GM18907 (cell line): ENCODE data around the gene HS3ST5.
"Not testable (repeated sequence)": the region's sequence is repeated elsewhere in the genome, so short reads cannot be mapped to it uniquely, and the experiment has no call there.

ENCODE experiments used
- ATAC-seq: cut with Tn5 transposase; IDR thresholded peaks from one replicate; pipeline ENCODE4 v1.9.1; 2021; ENCODE audit warnings: mild to moderate bottlenecking, moderate library complexity; ENCODE audit not compliant: unreplicated experiment

The HS3ST5 gene

DNA sequence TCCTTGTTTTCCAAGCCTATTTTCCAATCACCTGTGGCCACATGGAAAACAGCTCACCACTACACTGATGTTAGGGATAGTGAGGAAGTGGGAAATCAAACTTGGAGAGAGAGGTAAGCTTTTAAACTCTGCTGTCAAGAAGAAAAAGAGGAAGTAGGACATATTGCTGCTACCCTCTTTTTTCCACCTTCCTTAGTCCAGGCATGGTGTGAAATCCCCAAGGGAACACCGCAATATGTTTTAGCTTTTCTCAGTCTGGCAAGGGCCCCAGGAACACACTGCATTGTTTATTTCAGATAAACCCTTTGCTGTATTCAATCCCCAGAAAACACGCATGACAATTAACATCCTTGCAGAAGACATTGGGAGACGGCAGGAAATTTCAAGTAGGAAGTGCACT is 61.3 kb downstream of the HS3ST5 start:
- no peak for ATAC-seq

DNA sequence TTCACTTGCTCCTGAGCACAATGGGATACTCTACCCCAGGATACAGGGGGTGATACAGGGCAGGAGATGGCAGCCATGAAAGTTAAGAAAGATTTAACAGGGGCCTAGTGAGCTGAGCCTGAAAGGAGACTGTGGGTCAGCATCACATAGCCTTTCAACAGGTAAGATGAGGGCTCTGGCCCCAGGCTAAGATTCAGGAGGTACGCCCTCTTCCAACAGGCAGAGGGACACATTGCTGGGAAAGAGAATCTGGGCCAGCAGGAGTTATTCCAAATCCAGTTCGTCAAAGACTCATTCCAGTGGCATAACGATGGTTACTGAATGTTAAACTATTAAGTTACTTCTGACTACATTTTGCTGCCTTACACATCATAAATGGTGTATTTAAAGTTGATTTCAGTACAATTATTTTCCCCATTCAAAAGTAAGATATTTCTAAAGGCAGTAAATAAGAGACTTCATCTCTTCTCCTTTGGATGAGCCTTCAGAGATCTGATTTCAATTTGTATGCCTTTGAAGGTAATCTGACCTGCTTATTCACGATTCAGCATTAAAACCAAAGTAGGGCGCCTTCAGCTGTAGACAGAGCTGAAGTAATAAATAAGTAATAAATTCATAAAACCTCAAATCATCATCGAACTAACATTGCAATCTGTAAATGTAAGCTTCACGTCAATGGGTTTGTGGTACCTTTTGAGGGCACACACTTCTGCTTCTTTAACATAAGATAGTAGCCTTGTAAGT is 62.4 kb downstream of the HS3ST5 start:
- no peak for ATAC-seq

DNA sequence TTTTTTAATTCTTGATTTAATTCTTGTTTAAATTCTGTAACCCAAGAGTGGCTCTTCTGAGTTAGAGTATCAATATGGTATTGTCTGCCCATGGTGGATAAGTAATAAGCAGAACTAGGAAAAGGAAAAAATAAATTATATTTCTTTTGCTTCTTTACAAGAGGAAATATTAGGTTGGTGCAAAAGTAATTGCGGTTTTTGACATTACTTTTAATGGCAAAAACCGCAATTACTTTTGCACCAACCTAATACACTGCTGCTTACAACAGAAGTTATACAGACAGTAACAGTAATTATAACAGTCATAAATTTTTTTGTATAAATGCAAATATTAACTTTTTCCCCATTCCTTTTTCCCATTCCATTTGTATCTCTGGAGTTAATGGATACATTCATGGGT is 65.6 kb downstream of the HS3ST5 start:
- ATAC-seq = no peak

DNA sequence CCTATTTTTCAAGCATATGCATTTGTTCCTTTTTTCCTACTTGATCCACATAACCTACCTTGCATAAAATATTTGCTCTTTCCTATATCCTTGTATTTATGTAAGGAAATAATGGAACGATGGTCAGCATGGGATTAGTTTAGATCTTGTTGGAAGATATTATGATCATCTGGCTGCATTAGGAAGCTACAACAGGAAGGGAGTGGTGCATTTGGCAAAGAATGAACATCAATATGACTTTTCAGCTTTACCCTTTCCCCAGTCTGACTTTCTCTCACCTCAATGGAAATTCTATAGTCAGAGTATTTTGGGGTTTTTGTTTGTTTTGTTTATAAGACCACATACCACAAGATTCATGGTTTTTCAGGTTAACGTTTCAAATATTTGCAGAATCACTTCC is 66.0 kb downstream of the HS3ST5 start:
- no peak for ATAC-seq

DNA sequence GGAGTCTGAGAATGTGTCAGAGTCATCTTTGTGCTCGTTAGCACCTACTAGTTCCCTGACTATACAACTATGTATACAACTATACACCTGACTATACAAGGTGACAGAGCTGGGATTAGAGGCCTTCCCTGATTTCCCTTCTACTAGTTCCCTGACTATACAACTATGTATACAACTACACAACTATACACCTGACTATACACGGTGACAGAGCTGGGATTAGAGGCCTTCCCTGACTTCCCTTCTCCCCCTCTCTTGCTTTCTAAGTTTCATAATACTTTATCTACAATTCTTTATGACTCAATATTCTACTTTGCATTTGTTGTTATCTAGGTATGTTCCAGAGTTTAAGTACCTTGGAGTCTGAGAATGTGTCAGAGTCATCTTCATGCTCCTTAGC is 68.0 kb downstream of the HS3ST5 start:
- ATAC-seq = no peak

DNA sequence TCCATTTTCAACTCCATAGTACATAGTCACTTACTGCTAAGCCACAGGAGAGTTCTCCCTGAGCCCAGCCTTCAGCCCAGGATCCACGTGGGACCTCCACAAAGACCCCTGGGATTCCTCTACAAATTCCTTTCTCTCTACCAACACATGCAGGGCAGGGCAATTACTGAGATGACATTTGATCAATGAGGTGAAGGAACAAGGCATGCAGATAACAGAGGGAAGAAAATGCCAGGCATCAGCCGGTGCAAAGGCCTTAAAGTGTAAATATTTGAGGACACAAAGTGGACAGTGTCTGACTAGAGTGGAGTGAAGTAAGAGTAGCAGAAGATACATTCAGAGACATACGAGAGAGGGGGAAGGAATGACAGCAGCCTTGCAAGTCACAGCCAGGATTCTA is 70.2 kb downstream of the HS3ST5 start:
- no peak for ATAC-seq

DNA sequence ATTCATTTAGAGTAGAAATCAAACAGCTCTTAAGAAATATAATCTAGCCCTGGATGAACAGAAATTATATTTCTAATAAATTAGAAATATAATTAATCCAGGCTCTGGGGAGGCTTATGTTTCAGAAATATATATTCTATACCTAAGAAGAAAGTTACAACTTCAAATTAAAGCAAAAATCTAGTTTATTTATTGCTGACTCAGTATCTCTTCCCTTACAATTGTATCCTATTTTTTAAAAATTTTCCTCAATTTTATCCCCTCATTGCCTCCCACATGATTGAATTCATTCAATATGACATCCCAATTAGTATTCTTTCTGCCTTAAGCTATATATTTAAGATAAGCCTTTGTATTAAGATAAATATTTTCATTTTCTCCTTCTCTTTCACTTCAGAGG is 71.4 kb downstream of the HS3ST5 start:
- ATAC-seq = no peak

DNA sequence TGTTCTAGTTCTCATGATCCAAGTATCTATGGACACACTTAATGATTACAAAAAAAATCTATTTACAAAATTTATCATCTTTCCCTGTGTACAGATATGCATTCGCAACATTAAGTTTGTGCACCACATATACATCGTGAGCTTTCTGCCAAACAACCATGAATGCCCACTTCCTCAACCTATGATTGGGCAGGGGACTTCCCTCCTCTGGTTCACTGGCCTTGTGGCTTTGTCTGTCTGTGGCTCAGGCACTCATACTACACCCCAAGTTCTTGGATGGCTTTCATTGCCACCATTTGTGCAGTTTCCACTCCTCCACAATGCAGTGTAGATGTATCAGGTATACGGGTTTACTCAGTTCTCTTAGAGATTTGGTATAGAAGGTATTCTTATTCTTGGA is 74.9 kb downstream of the HS3ST5 start:
- peak; percentile 82 for ATAC-seq

DNA sequence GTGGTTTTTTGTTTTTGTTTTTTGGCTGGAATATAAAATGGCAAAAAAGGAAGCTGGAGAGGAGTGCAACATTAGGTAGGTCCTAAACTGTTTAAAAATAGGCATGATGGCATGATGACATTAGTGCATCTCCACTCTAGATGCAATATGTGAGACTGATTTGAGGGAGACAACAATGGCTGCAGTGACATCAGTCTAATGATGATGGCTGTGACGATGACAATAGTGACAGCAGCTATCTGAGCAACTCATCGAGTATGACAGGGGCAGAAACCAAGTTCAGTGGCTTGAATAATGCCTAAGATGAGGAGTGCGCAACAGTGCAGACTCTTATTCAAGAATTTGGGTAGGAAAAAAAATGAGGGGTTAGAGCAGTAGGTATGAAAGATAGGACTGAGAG is 82.0 kb downstream of the HS3ST5 start:
- no peak for ATAC-seq

DNA sequence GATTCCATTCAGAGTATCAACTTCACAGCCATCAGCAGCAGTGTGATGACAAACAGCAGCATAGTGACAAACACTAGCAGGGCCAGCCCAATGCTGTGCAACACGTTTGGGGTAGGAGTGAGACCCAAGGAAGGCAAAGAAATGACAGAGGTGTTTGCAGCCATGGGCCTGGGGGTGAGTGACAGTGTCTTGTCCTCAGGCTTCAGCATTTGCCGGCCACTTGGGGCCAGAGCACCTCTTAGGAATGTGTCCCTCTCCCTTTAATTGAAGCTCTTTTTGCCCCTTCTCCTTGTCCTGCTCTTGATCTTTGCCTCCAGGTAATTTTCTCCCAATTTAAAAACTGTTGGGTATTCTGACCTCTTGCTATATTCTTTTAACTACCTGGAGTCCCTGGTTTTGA is 84.4 kb downstream of the HS3ST5 start:
- no peak for ATAC-seq

DNA sequence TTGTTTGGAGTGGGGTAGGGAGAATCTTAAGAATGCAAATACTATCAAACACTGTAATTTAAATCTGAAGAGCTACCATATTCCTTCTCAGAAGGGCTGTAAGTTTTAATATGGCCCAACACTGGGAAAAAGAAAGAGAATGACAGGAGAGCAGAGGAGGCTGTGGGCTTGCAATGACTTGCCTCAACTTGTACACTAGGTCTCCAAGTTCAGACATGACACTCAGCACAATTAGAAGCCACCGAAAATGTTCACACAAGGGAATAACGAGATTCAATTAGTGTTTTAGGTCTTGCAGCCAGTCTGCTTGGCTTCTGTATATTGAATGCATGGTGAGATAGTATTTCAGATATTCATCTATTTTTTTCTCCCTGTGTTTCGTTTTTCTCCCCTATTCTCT is 89.4 kb downstream of the HS3ST5 start:
- ATAC-seq = no peak

DNA sequence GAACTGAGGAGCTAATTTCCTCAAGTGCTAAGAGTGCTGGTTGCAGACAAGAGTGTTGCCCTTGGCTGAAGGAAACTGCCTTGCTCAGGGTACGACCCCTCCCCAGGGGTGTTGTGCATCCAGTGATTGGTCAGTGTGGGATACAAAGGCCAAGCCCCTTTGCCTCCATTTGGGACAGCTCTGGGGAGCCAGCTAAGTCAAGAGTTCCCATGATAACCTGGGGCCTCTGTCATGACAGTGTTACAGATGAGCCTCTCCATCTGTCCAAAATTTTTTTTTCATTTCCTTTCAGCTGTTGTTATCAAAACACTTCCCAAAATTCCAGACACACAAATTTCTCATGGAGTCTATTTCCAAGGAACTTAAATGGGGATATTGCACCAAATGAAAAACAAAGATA is 93.3 kb downstream of the HS3ST5 start:
- ATAC-seq = no peak

DNA sequence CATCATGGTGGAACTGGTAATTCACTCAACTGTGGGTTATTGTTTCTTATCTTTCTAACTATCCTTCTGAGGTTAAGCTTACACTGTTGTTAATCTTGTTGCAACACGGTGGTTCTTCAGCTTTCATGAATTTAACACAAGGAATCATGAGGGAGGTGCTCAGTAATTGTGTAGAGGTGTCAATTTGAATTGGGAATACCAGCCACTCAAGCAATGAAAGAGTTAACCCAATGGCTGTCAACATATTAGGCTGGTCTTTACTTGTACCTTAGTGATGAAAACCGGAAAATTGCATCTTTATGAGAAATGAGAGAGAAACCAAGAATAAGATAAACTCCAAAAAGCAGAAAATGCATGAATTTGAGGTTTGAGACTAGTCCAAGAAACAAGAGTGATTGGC is 95.7 kb downstream of the HS3ST5 start:
- no peak for ATAC-seq

DNA sequence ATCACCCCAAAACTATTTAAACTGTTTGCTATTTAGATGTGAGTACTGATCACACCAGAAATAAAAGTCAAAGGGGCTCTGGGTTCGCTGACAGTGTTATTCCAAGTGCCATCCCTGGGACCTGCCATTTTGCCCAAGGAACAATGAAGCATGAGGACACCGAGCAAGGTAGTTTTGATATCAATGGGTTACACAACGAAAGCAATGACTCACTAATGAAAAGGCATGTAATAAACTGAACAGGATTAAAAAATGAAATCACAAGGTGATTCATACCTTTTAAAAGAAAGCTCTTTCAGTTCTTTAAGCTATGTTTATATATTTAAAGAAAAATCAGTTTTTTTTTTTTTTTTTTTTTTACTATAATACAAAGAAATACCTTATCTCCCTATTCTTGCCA is 102.0 kb downstream of the HS3ST5 start:
- ATAC-seq = no peak

DNA sequence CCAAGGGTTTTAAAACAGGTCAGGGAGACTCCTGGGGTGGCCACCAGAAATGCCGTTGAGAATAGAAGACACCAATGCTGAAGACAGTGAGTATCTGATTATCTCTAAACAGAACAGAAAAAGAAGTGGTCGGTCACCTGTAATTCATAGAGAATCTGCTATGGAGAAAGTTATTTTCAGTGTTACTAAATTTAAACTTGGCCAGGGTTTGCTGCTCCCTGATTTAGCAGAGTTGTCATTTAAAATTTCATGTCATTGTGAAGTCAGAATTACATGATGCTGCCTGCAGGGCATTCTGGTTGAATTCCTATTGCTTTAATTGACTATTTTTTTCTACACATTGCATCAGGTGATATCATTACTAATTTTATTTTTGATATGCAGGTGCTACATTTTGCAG is 114.1 kb downstream of the HS3ST5 start:
- ATAC-seq = no peak

DNA sequence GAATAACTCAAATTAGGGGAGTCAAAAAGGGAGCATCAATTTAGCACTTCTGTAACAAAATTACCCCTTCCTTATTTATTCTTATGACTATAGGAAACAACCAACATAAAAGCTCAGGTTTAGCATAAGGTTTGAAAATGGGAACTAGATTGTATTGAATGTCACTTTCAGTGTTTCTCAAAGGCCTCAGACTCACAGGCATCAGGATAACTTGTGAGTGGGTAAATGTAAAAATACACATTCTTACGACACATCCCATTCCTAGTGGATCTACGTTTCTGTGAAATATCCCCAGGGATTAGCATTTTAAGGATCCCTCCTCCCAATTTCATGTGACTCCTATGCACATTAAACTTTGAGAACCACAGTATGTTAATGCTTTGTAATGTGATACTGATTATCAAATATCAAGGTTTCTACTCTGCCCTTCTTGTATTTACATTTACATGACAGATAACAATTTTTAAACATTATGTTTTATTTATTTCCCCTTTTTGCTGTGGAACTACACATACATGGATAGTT is 114.8 kb downstream of the HS3ST5 start:
- no peak for ATAC-seq

DNA sequence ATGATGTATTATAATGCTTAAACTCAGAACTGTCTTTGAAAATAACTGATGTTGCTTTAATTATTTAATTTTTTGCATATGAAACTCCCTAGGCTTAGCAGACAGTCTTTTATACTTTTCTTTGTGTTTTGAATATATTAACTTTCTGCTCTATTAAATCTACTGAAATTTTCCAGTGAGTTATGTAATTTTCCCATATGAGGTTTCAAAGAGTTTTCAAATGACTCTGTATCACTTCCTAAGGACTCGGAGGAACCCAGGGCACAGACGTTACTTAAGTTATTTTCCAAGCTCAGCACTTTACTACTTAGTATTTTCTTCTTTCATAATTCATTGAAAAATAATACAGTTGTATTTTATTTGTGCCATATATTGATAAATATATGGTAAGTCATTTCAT is 122.6 kb downstream of the HS3ST5 start:
- no peak for ATAC-seq

DNA sequence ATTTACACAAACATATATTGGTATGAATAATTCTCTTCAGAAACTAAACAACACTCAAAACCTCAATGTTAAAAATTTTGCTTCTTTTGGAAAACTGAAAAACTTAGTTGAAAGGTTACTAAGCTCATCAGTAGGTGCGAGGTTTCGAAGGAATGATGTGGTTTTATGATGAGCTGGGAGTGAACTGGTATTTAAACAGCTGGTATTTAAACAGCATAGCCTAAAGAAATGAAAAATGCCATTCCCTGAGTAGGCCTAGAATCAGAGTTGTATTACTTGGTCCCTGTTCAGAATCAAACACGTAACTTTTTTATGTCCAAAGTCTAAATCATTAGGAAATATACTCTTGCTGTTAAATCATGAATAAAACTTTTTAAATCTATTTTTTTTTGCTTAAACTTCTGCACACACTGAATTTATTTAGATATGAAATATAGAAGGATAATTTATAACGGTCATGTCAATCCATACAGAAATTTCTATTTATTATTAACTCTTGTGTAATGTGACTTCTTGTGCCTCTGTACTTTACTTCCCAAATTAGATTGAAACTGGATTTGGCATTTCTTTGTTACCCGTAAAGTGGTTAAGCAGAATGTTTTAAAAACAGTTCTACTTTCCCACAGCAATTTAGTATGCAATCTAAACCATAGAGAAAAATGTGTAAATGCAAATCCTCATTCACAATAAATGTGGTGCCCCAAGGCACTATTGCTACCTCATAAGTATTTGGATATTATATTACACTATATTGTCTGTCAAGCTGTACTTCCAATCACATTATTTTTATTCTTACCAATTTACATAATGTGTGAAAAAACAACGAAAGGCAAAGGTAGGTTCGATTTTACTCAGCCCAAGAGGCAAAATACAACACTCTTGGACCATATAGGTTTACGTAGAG is 124.1 kb downstream of the HS3ST5 start:
- ATAC-seq = no peak

DNA sequence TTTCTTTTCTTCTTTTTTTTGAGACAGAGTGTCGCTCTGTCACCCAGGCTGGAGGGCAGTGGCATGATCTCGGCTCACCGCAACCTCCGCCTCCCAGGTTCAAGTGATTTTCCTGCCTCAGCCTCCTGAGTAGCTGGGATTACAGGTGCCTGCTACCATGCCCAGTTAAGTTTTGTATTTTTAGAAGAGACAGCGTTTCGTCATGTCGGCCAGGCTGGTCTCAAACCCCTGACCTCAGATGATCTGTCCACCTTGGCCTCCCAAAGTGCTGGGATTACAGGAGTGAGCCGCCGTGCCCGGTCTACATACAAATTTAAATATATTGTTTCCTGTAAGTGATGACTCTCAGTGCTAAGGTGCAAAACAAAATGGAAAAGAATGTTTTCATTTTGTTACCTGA is 124.8 kb downstream of the HS3ST5 start:
- not testable (repeated sequence) for ATAC-seq

DNA sequence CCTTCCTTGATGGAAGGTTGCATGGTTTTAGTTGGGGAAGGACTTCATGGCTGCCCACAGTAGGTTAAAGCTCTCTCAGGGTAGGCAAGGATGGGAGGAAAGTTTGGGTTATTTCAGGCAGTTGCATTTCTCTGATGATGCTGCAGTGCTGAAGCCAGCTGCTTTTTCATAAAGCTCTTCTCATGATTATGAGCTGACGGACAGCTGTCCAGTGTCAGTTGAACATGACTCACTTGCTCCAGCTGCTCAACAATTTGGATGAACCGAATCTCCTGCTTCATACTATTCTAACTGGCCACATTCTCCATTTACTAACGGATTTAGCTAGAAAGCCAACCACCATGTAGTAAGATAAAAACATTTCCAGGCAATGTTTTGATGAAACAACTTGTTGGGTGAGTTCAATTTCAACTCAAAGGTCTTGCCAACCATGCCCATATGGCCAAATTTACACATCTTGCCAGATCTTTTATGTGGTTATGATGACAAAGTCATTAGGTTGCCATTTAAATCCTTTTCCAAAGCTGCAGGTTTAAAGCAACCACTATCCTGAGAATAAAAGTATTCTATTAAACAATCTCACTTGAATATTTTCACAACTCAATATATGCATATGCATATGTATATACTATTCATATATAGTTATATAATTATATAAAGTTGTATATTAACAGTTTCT is 125.9 kb downstream of the HS3ST5 start:
- no peak for ATAC-seq

DNA sequence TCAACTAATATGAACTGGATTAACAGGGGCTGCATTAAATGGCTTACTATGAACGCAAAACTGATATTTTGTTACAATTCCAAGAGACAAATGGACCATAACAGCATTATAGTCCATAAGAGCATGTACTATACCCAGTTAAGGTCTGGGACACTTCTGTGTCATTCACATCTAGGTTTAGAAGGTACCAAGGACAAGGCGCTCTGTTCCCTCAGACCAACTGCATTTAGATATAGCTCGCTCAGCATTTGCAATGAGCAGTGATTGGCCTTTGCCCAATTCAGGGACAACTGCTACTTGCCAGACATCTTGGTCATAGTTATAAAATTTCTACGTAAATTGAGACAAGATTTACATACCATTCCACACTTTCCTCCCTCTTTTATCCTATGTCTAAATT is 132.4 kb downstream of the HS3ST5 start:
- no peak for ATAC-seq

DNA sequence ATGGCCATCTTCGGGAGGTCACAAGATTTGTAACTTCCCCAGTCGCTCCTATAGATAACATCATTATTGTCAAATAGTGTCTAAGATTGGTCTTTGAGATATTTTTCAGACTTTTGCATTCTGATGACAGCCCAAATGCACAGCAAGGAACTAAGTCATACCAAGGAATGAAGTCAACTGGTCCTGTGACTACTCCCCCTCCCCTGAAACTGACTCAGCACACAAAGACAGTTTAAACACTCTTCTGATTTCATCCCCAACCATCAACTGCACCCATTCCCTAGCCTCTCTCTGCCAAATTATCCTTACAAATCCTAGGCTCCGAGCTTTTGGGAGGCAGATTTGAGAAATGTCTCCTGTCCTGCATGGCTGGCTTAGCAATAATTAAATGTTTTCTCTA is 139.4 kb downstream of the HS3ST5 start:
- ATAC-seq = no peak
